DOHH2 (cell line): ENCODE results near the gene ZNF366.

Experiments used
- EZH2phosphoT487 ChIP-seq: fragments of 200-600 bp; sonication (generic); IDR thresholded peaks from 2 replicates; pipeline ENCODE4 v1.6.1; 2017; ENCODE audit warnings: borderline replicate concordance, mild to moderate bottlenecking, antibody characterized with exemption, low read length, moderate library complexity, mixed read lengths
- TF ChIP-seq, protein P1 (sequence below): fragments of 200-600 bp; sonication (generic); IDR thresholded peaks from one replicate; pipeline ENCODE4 v1.5.1; 2014; ENCODE audit warnings: antibody characterized with exemption, mild to moderate bottlenecking, low read depth, low read length; ENCODE audit not compliant: poor library complexity, severe bottlenecking

- TF ChIP-seq, protein P1, sequence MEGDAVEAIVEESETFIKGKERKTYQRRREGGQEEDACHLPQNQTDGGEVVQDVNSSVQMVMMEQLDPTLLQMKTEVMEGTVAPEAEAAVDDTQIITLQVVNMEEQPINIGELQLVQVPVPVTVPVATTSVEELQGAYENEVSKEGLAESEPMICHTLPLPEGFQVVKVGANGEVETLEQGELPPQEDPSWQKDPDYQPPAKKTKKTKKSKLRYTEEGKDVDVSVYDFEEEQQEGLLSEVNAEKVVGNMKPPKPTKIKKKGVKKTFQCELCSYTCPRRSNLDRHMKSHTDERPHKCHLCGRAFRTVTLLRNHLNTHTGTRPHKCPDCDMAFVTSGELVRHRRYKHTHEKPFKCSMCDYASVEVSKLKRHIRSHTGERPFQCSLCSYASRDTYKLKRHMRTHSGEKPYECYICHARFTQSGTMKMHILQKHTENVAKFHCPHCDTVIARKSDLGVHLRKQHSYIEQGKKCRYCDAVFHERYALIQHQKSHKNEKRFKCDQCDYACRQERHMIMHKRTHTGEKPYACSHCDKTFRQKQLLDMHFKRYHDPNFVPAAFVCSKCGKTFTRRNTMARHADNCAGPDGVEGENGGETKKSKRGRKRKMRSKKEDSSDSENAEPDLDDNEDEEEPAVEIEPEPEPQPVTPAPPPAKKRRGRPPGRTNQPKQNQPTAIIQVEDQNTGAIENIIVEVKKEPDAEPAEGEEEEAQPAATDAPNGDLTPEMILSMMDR = no peak
- no peak for TF ChIP-seq EZH2phosphoT487
Observed at GRCh38 chr5:72468024-72468423, 39.2 kb downstream of the ZNF366 start.
